OCI-LY3 (cell line): ENCODE measurements around the gene MYO5B.

Experiments used
- H2AFZ ChIP-seq: fragments of 200-600, 300-600 bp; shearing (Covaris generic); 2 replicates; pipeline ENCODE4 v1.6.0; 2014; ENCODE audit warnings: antibody characterized with exemption, low read depth, low read length
- H3K27ac ChIP-seq: fragments of 200-600, 300-600 bp; sonication (generic); 2 replicates; pipeline ENCODE4 v1.5.1; 2014; ENCODE audit warnings: mild to moderate bottlenecking, low read length, moderate library complexity, mixed read lengths
- H3K27me3 ChIP-seq: fragments of 200-600, 300-600 bp; sonication (generic); 2 replicates; pipeline ENCODE4 v1.6.1; 2014; ENCODE audit warnings: low read depth, low read length, mixed read lengths
- H3K36me3 ChIP-seq: fragments of 200-600, 300-600 bp; sonication (generic); replicated peaks from 2 replicates; pipeline ENCODE3; 2014; ENCODE audit warnings: low read depth, low read length, mixed read lengths
- H3K4me1 ChIP-seq: fragments of 300-600, 200-600 bp; sonication (generic); 2 replicates; pipeline ENCODE4 v1.6.1; 2014; ENCODE audit warnings: low read length, mixed read lengths
- H3K4me2 ChIP-seq: fragments of 200-600, 300-600 bp; sonication (generic); 2 replicates; pipeline ENCODE4 v1.6.1; 2014; ENCODE audit warnings: low read length, mixed read lengths
- H3K4me3 ChIP-seq: fragments of 300-600, 200-600 bp; sonication (generic); 2 replicates; pipeline ENCODE4 v1.5.1; 2014; ENCODE audit warnings: antibody characterized with exemption, mild to moderate bottlenecking, low read length, moderate library complexity
- H3K79me2 ChIP-seq: fragments of 300-600, 200-600 bp; shearing (Covaris generic); 2 replicates; pipeline ENCODE4 v1.6.1; 2014; ENCODE audit warnings: mild to moderate bottlenecking, low read length, mixed read lengths
- H3K9ac ChIP-seq: fragments of 300-600, 200-600 bp; shearing (Covaris generic); 2 replicates; pipeline ENCODE4 v1.6.0; 2014; ENCODE audit warnings: mild to moderate bottlenecking, low read length, moderate library complexity
- H3K9me3 ChIP-seq: fragments of 200-600, 300-600 bp; shearing (Covaris generic); 2 replicates; pipeline ENCODE4 v1.6.1; 2014; ENCODE audit warnings: low read length, mixed read lengths; ENCODE audit not compliant: insufficient read depth
- H4K20me1 ChIP-seq: fragments of 200-600, 300-600 bp; sonication (generic); 2 replicates; pipeline ENCODE4 v1.6.1; 2016; ENCODE audit warnings: low read length, mixed read lengths; ENCODE audit not compliant: insufficient read depth
- CTCF ChIP-seq: fragments of 200-600, 300-600 bp; sonication (generic); IDR thresholded peaks from 2 replicates; pipeline ENCODE4 v1.5.1; 2014; ENCODE audit warnings: antibody characterized with exemption, low read length, low read depth
- EZH2phosphoT487 ChIP-seq: fragments of 200-600 bp; shearing (Covaris generic); IDR thresholded peaks from 2 replicates; pipeline ENCODE4 v1.6.1; 2018; ENCODE audit warnings: antibody characterized with exemption, mixed run types, low read depth

Gene MYO5B

GRCh38 chr18:50061876-50062517 is 132.9 kb downstream of the MYO5B start:
- Histone ChIP-seq H3K9ac (no peak overlapping the region), H4K20me1 (no peaks in the 10 kb centered on the region), H2AFZ (no peak overlapping the region), H3K4me3 (no peak overlapping the region), H3K36me3 (no peaks in the 10 kb centered on the region), H3K27ac (no peak overlapping the region), H3K27me3 (peaks cover 46% of the 10 kb centered on the region), H3K4me2 (no peak overlapping the region), H3K79me2 (no peaks in the 10 kb centered on the region), H3K4me1 (no peaks in the 10 kb centered on the region), H3K9me3 (no peaks in the 10 kb centered on the region)
- TF ChIP-seq CTCF (no peak), EZH2phosphoT487 (no peak)

- H2AFZ ChIP-seq: no peak overlapping the region
- H3K79me2 ChIP-seq: no peaks in the 10 kb centered on the region
- no peaks in the 10 kb centered on the region for H4K20me1 ChIP-seq
- no peaks in the 10 kb centered on the region for H3K9me3 ChIP-seq
- H3K4me2 ChIP-seq: no peak overlapping the region
- no peak for TF ChIP-seq EZH2phosphoT487
- TF ChIP-seq CTCF: no peak
- H3K36me3 ChIP-seq: no peaks in the 10 kb centered on the region
- no peak overlapping the region for H3K4me3 ChIP-seq
- H3K27ac ChIP-seq: no peak overlapping the region
- peaks cover 57% of the 10 kb centered on the region for H3K27me3 ChIP-seq
- H3K4me1 ChIP-seq: no peaks in the 10 kb centered on the region
- H3K9ac ChIP-seq: no peak overlapping the region
Measured at GRCh38 chr18:50060822-50061221, 134.1 kb downstream of the MYO5B start.

- Histone ChIP-seq H3K27me3 (peaks cover 49% of the 10 kb centered on the region), H2AFZ (no peak overlapping the region), H3K9me3 (no peaks in the 10 kb centered on the region), H3K79me2 (no peaks in the 10 kb centered on the region), H3K4me1 (no peaks in the 10 kb centered on the region), H3K9ac (no peak overlapping the region), H3K4me2 (no peak overlapping the region), H4K20me1 (no peaks in the 10 kb centered on the region), H3K27ac (no peak overlapping the region), H3K4me3 (no peak overlapping the region), H3K36me3 (no peaks in the 10 kb centered on the region)
- TF ChIP-seq CTCF (no peak), EZH2phosphoT487 (no peak)
Measured at GRCh38 chr18:50058731-50059130, 136.2 kb downstream of the MYO5B start.

DNA sequence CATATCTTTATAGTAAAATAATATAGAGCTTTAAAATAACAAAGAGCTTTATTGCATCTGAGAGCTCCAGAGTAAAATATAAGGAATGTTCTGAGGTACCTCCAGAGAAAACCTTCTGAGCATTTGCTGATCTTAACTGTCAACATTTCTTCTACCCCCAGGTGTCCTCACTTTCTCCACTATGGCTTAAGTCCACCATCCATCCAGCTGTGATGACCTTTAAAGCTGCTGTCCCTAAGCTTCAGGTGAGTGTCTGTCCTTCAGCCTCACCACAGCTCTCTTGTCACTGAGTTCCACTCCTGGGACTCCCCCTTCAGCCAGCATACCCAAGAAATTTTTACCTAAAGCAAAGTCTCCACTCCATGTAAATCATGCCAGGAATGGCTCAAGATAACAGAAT is 137.9 kb downstream of the MYO5B start:
- no peak overlapping the region for H3K4me3 ChIP-seq
- no peak overlapping the region for H3K4me2 ChIP-seq
- no peaks in the 10 kb centered on the region for H3K9me3 ChIP-seq
- H3K27me3 ChIP-seq: peaks cover 51% of the 10 kb centered on the region
- TF ChIP-seq EZH2phosphoT487 (no peak), CTCF (peak; percentile 45)
- no peak overlapping the region for H3K27ac ChIP-seq
- no peak overlapping the region for H3K9ac ChIP-seq
- H3K79me2 ChIP-seq: no peaks in the 10 kb centered on the region
- no peaks in the 10 kb centered on the region for H3K4me1 ChIP-seq
- no peaks in the 10 kb centered on the region for H3K36me3 ChIP-seq
- no peak overlapping the region for H2AFZ ChIP-seq
- no peaks in the 10 kb centered on the region for H4K20me1 ChIP-seq
